Liver (tissue), 9 donors: ENCODE measurements around the gene CHRNA4. TPM values are rescaled to one million over a fixed set of nuclear protein-coding genes. Genes with fewer than 3 reads are reported as not detected.

Experiments
- DNase-seq: peaks from one replicate; pipeline ENCODE4 v3.0.0-alpha.2; 2017; ENCODE audit warnings: low spot score
- H3K27ac ChIP-seq, 2 donors: one replicate each; pipeline ENCODE4 v1.7.0; 2013; ENCODE audit warnings: inconsistent platforms in 2 of 2, low read length in 2 of 2, control low read depth in 1 of 2, low read depth in 1 of 2, mild to moderate bottlenecking in 1 of 2
- H3K27me3 ChIP-seq, 4 donors: one replicate each; pipeline versions ENCODE4 v1.6.1 to v1.7.0; 2013; ENCODE audit warnings: low read length in 3 of 4, inconsistent platforms in 1 of 4, mild to moderate bottlenecking in 1 of 4, moderate library complexity in 1 of 4; ENCODE audit not compliant: control insufficient read depth in 4 of 4, insufficient read depth in 4 of 4
- H3K36me3 ChIP-seq, 4 donors: one replicate each; pipeline versions ENCODE4 v1.6.1 to v1.7.0; 2013; ENCODE audit warnings: low read length in 3 of 4, mild to moderate bottlenecking in 3 of 4, low read depth in 1 of 4, moderate library complexity in 1 of 4; ENCODE audit not compliant: control insufficient read depth in 4 of 4, insufficient read depth in 3 of 4
- H3K4me1 ChIP-seq, 4 donors: one replicate each; pipeline versions ENCODE4 v1.6.1 to v1.7.0; 2013; ENCODE audit warnings: low read length in 3 of 4, mild to moderate bottlenecking in 3 of 4, moderate library complexity in 1 of 4; ENCODE audit not compliant: control insufficient read depth in 4 of 4, insufficient read depth in 4 of 4
- H3K4me3 ChIP-seq, 3 donors: one replicate each; pipeline versions ENCODE4 v1.6.1 to v1.7.0; 2013; ENCODE audit warnings: low read length in 3 of 3, control low read depth in 1 of 3, low read depth in 1 of 3, mild to moderate bottlenecking in 1 of 3
- H3K9ac ChIP-seq, 2 donors: one replicate each; pipeline ENCODE4 v1.7.0; 2013; ENCODE audit warnings: low read length in 2 of 2, mild to moderate bottlenecking in 2 of 2, moderate library complexity in 2 of 2, control low read depth in 1 of 2, low read depth in 1 of 2
- H3K9me3 ChIP-seq, 4 donors: one replicate each; pipeline versions ENCODE4 v1.6.1 to v1.7.0; 2013; ENCODE audit warnings: low read length in 3 of 4; ENCODE audit not compliant: control insufficient read depth in 4 of 4
- ATF3 ChIP-seq: IDR thresholded peaks from 2 replicates; pipeline ENCODE4 v1.6.1; 2016; ENCODE audit warnings: antibody characterized with exemption
- EGR1 ChIP-seq, 2 donors: IDR thresholded peaks; 2 replicates each; pipeline ENCODE4 v1.6.1; 2016 to 2018; ENCODE audit warnings: antibody characterized with exemption in 2 of 2, low read depth in 2 of 2
- FOXA1 ChIP-seq: IDR thresholded peaks from 2 replicates; pipeline ENCODE4 v1.6.1; 2016; ENCODE audit warnings: antibody characterized with exemption
- FOXA2 ChIP-seq: IDR thresholded peaks from 2 replicates; pipeline ENCODE4 v1.6.1; 2016; ENCODE audit warnings: antibody characterized with exemption
- GABPA ChIP-seq, 2 donors: IDR thresholded peaks in 1 of 2; conservative IDR thresholded peaks in 1 of 2; 2 replicates each; pipeline ENCODE4 v1.6.1; 2016; ENCODE audit warnings: antibody characterized with exemption in 2 of 2, mild to moderate bottlenecking in 1 of 2, moderate library complexity in 1 of 2
- HNF4A ChIP-seq, 2 donors: conservative IDR thresholded peaks; 2 replicates each; pipeline ENCODE4 v1.6.1; 2016; ENCODE audit warnings: antibody characterized with exemption in 2 of 2, mild to moderate bottlenecking in 2 of 2
- HNF4G ChIP-seq: IDR thresholded peaks from 2 replicates; pipeline ENCODE4 v1.6.1; 2016; ENCODE audit warnings: antibody characterized with exemption
- JUND ChIP-seq, 2 donors: IDR thresholded peaks; 2 replicates each; pipeline ENCODE4 v1.6.1; 2016; ENCODE audit warnings: antibody characterized with exemption in 2 of 2
- NR2F2 ChIP-seq: IDR thresholded peaks from 2 replicates; pipeline ENCODE4 v1.6.1; 2016; ENCODE audit warnings: antibody characterized with exemption
- RAD21 ChIP-seq, 2 donors: IDR thresholded peaks; 2 replicates each; pipeline ENCODE4 v1.6.1; 2016; ENCODE audit warnings: antibody characterized with exemption in 2 of 2, mild to moderate bottlenecking in 2 of 2
- REST ChIP-seq: IDR thresholded peaks from 2 replicates; pipeline ENCODE4 v1.6.1; 2016; ENCODE audit warnings: antibody characterized with exemption, mild to moderate bottlenecking
- RXRA ChIP-seq, 2 donors: IDR thresholded peaks; 2 replicates each; pipeline ENCODE4 v1.6.1; 2017 to 2018; ENCODE audit warnings: antibody characterized with exemption in 2 of 2, mild to moderate bottlenecking in 1 of 2
- SP1 ChIP-seq: IDR thresholded peaks from 2 replicates; pipeline ENCODE4 v1.6.1; 2018; ENCODE audit warnings: antibody characterized with exemption, mild to moderate bottlenecking
- TAF1 ChIP-seq: conservative IDR thresholded peaks from 2 replicates; pipeline ENCODE4 v1.6.1; 2016; ENCODE audit warnings: antibody characterized with exemption, mild to moderate bottlenecking
- YY1 ChIP-seq: IDR thresholded peaks from 2 replicates; pipeline ENCODE4 v1.6.1; 2016; ENCODE audit warnings: antibody characterized with exemption, mild to moderate bottlenecking
- ZBTB33 ChIP-seq: IDR thresholded peaks from 2 replicates; pipeline ENCODE4 v1.6.1; 2016; ENCODE audit warnings: antibody characterized with exemption
- WGBS: extraction: QIAGEN DNeasy Blood & Tissue Kit; methylation state at CpG from one replicate; pipeline ENCODE4 v1.1.7; 2013; 5-methylcytosine and 5-hydroxymethylcytosine counted together
- polyA plus RNA-seq, 2 donors: library from polyadenylated mRNA; stranded (reverse) in 1 of 2; unstranded in 1 of 2; fragments of 200-250 nt in 1 of 2; fragments of >200 nt in 1 of 2; fragmentation: Nextera tagmentation in 1 of 2; extraction: Ambion mirVana in 1 of 2; gene quantifications; one replicate each; pipeline versions ENCODE4 v1.2.1 to v1.2.3, GENCODE V29; 2013 to 2015
- total RNA-seq, 2 donors: library from RNA; depleted of rRNA; stranded (reverse); fragments of >200 nt; gene quantifications; one replicate each; pipeline ENCODE4 v1.2.3, GENCODE V29; 2014
- TF ChIP-seq, protein P1 (sequence below): IDR thresholded peaks from 2 replicates; pipeline ENCODE4 v1.6.1; 2016; ENCODE audit warnings: antibody characterized with exemption
- TF ChIP-seq, protein P2 (sequence below): fragments of 150-350 bp; IDR thresholded peaks from 2 replicates; pipeline ENCODE4 v1.5.1; 2017; ENCODE audit warnings: improper control_type of control experiment, low read depth, low read length; ENCODE audit not compliant: missing input control
- donor health status: healthy.
- donor health status: healthy.
- donor health status: healthy.
- donor health status: healthy.
- donor health status: healthy.

The CHRNA4 gene
- total and polyA plus RNA-seq, 4 donors, result 3.2 to 23.3 (median 6.4) TPM; not detected in 1

- H3K36me3 ChIP-seq, result no peaks in the 10 kb centered on the region
- no peaks in the 10 kb centered on the region for H3K27me3 ChIP-seq
- TF ChIP-seq FOXA2 (no peak), ZBTB33 (no peak), JUND (IDR thresholded peaks at IDR 0.05) (no peak), HNF4G (no peak), SP1 (no peak), TAF1 (no peak), NR2F2 (no peak), GABPA (IDR thresholded peaks at IDR 0.05 in 1 of 2, conservative IDR thresholded peaks at IDR 0.05 in 1 of 2) (no peak), HNF4A (conservative IDR thresholded peaks at IDR 0.05) (no peak), REST (no peak), ATF3 (no peak), EGR1 (IDR thresholded peaks at IDR 0.05; ENCODE audit: low read depth in 2 of 2) (no peak), RAD21 (IDR thresholded peaks at IDR 0.05) (no peak), RXRA (IDR thresholded peaks at IDR 0.05) (no peak), YY1 (no peak), FOXA1 (no peak)
- TF ChIP-seq, protein P1, sequence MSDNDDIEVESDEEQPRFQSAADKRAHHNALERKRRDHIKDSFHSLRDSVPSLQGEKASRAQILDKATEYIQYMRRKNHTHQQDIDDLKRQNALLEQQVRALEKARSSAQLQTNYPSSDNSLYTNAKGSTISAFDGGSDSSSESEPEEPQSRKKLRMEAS, result no peak
- TF ChIP-seq, protein P2, sequence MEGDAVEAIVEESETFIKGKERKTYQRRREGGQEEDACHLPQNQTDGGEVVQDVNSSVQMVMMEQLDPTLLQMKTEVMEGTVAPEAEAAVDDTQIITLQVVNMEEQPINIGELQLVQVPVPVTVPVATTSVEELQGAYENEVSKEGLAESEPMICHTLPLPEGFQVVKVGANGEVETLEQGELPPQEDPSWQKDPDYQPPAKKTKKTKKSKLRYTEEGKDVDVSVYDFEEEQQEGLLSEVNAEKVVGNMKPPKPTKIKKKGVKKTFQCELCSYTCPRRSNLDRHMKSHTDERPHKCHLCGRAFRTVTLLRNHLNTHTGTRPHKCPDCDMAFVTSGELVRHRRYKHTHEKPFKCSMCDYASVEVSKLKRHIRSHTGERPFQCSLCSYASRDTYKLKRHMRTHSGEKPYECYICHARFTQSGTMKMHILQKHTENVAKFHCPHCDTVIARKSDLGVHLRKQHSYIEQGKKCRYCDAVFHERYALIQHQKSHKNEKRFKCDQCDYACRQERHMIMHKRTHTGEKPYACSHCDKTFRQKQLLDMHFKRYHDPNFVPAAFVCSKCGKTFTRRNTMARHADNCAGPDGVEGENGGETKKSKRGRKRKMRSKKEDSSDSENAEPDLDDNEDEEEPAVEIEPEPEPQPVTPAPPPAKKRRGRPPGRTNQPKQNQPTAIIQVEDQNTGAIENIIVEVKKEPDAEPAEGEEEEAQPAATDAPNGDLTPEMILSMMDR, result no peak
- DNase-seq, result no peak
- no peak overlapping the region for H3K27ac ChIP-seq
- H3K9ac ChIP-seq, result no peak overlapping the region
- no peak overlapping the region for H3K4me3 ChIP-seq
- no peaks in the 10 kb centered on the region for H3K9me3 ChIP-seq
- H3K4me1 ChIP-seq, result peaks cover 0 to 26% (median 15%) of the 10 kb centered on the region in 4 donors
- 76% methylated on average over 27 of the region's 27 CpGs for WGBS
Observed at GRCh38 chr20:63345328-63346100, 15.6 kb downstream of the CHRNA4 start.
